ENCODE data around the gene RALY. TPM values are rescaled to one million over a fixed set of nuclear protein-coding genes. Genes with fewer than 3 reads are reported as not detected.

The RALY gene
- total RNA-seq, 1 donor from 2014 or later, result 234 TPM

GRCh38 chr20:33990075-33990474, 3.6 kb upstream of the RALY start:
- no peak overlapping the region for H3K27ac Mint-ChIP-seq (ENCODE audit: unreplicated experiment)
- H3K36me3 Mint-ChIP-seq (ENCODE audit: unreplicated experiment), result no peaks in the 10 kb centered on the region
- peaks cover 5% of the 10 kb centered on the region for H3K9me3 Mint-ChIP-seq (ENCODE audit: unreplicated experiment)
- no peak for DNase-seq
- H3K27me3 Mint-ChIP-seq (ENCODE audit: unreplicated experiment), result peaks cover 13% of the 10 kb centered on the region
- H3K4me3 Mint-ChIP-seq (ENCODE audit: unreplicated experiment), result no peak overlapping the region
- no peak for TF ChIP-seq CTCF (IDR thresholded peaks at IDR 0.05; ENCODE audit: partially characterized antibody, unreplicated experiment)
- peaks cover 8% of the 10 kb centered on the region for H3K4me1 Mint-ChIP-seq (ENCODE audit: low read depth, unreplicated experiment)

DNA sequence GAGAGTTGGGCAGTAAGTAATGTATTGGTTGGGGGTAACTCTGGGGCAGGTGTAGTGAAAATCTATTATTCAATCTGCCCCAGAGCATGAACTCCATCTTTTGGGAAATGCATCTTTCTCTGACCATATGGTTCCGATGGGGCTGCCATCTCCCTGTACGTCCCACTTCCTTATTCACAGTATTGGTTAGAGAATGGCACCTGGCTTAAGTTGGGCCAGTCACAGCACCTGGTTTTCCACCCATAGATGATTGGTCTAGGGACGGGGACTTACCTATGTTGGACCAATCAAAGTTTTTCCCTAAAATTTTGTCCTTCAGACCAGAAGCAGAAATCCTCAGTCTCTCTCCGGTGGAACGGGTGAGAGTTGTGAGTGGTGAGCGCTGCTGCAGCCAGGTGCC, 2.2 kb upstream of the RALY start:
- Mint-ChIP-seq H3K4me3 (ENCODE audit: unreplicated experiment) (peak overlapping the region; percentile 67), H3K27me3 (ENCODE audit: unreplicated experiment) (peaks cover 13% of the 10 kb centered on the region), H3K4me1 (ENCODE audit: low read depth, unreplicated experiment) (peaks cover 15% of the 10 kb centered on the region), H3K36me3 (ENCODE audit: unreplicated experiment) (no peaks in the 10 kb centered on the region), H3K27ac (ENCODE audit: unreplicated experiment) (no peak overlapping the region), H3K9me3 (ENCODE audit: unreplicated experiment) (peaks cover 9% of the 10 kb centered on the region)
- no peak for TF ChIP-seq CTCF (IDR thresholded peaks at IDR 0.05; ENCODE audit: partially characterized antibody, unreplicated experiment)
- DNase-seq, result no peak

GRCh38 chr20:33992145-33992922, 1.4 kb upstream of the RALY start:
- peaks cover 9% of the 10 kb centered on the region for H3K9me3 Mint-ChIP-seq (ENCODE audit: unreplicated experiment)
- peaks cover 21% of the 10 kb centered on the region for H3K4me1 Mint-ChIP-seq (ENCODE audit: low read depth, unreplicated experiment)
- H3K27ac Mint-ChIP-seq (ENCODE audit: unreplicated experiment), result peak overlapping the region; percentile 79
- TF ChIP-seq CTCF (IDR thresholded peaks at IDR 0.05; ENCODE audit: partially characterized antibody, unreplicated experiment), result no peak
- DNase-seq, result no peak
- H3K27me3 Mint-ChIP-seq (ENCODE audit: unreplicated experiment), result peaks cover 13% of the 10 kb centered on the region
- H3K4me3 Mint-ChIP-seq (ENCODE audit: unreplicated experiment), result peak overlapping the region; percentile 87
- no peaks in the 10 kb centered on the region for H3K36me3 Mint-ChIP-seq (ENCODE audit: unreplicated experiment)

GRCh38 chr20:33992923-33993575, 662 bp upstream of the RALY start:
- peak; percentile 99 for DNase-seq
- Mint-ChIP-seq H3K27me3 (ENCODE audit: unreplicated experiment) (peaks cover 13% of the 10 kb centered on the region), H3K4me3 (ENCODE audit: unreplicated experiment) (peak overlapping the region; percentile 87), H3K4me1 (ENCODE audit: low read depth, unreplicated experiment) (peaks cover 27% of the 10 kb centered on the region), H3K36me3 (ENCODE audit: unreplicated experiment) (no peaks in the 10 kb centered on the region), H3K9me3 (ENCODE audit: unreplicated experiment) (peaks cover 9% of the 10 kb centered on the region), H3K27ac (ENCODE audit: unreplicated experiment) (peak overlapping the region; percentile 84)
- TF ChIP-seq CTCF (IDR thresholded peaks at IDR 0.05; ENCODE audit: partially characterized antibody, unreplicated experiment), result no peak
